NCI-H524 treated with DMSO at 0.1 percent for 48 hours (cell line): ENCODE data around the gene NARS2.
"Not testable (repeated sequence)": the region's sequence is repeated elsewhere in the genome, so short reads cannot be mapped to it uniquely, and the experiment has no call there.

Experiments used
- DNase-seq: peaks from one replicate; lab custom pipeline; 2025; lab: John Stamatoyannopoulos, UW

Gene NARS2

DNA sequence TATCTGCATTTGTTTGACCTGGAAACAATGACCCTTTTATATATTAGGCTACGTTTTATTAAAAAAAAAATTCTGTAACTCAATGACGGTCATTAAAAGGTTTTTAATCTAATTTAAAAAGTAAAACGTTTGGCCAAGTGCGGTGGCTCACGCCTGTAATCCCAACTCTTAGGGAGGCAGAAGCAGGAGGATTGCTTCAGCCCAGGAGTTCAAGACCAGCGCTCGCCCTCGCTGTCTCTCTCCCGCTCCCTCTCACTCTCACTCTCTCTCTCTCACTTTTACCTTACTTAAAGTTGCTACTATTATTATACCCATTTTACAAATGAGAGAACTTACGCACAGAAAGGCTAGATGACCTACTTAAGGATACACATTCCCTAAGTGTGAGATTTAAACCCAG is 814 bp upstream of the NARS2 start:
- DNase-seq = no peak

DNA sequence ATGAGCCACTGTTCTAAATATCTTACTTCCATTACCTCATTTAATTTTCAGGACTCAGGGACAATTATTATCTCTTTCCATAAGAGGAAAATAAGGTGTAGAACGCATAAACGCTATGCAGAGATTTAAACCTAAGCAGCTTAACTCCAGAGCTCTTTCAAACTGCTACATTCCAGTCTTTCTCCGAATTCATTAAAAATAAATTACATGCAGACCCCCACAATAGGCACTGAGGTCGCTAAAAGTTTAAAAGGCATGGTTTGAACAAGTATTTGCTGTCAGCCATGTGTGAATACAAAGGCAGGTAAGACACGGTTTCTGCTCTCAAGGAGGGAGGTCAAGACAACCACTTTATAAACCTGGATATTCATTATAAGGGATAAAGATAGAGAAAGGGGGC is 983 bp downstream of the NARS2 start:
- no peak for DNase-seq

- DNase-seq = no peak
These were observed 1.4 kb downstream of the NARS2 start for GRCh38 chr11:78573271-78573670.

DNA sequence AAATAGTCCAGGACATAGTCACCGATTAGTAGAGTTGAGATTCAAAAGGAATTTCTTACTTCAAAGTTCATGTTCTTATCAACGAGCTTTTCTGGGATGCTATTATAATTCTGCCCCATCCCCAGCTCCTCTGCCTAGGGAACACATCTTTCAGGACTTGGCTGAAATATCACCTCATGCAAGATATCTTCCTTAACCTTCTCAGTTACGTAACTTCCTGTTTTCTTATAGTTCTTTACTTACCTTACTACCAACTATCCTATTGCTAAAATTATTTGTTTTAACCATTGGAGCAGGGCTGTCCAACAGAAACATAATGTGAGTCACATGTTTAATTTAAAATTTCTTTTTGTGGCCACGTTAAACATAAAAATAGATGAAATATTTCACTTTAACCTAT is 2.3 kb downstream of the NARS2 start:
- DNase-seq = no peak

GRCh38 chr11:78570031-78570430 is 4.6 kb downstream of the NARS2 start:
- no peak for DNase-seq

- no peak for DNase-seq
These were observed 7.5 kb downstream of the NARS2 start for GRCh38 chr11:78567209-78567608.

- DNase-seq = no peak
These were observed 9.9 kb downstream of the NARS2 start for GRCh38 chr11:78564490-78565467.

DNA sequence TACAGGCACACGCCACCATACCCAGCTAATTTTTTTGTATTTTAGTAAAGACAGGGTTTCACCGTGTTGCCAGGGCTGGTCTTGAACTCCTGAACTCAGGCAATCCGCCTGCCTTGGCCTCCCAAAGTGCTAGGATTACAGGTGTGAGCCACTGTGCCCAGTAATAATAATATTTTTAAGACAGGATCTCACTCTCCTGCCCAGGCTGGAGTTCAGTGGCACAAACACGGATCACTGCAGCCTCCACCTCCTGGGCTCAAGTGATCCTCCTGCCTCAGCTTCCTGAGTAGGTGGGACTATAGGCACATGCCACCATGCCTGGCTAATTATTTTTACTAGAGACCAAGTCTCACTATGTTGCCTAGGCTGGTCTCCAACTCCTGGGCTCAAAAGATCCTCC is 10.6 kb downstream of the NARS2 start:
- DNase-seq = not testable (repeated sequence)

- DNase-seq = not testable (repeated sequence)
These were observed 11.6 kb downstream of the NARS2 start for GRCh38 chr11:78563090-78563489.

DNA sequence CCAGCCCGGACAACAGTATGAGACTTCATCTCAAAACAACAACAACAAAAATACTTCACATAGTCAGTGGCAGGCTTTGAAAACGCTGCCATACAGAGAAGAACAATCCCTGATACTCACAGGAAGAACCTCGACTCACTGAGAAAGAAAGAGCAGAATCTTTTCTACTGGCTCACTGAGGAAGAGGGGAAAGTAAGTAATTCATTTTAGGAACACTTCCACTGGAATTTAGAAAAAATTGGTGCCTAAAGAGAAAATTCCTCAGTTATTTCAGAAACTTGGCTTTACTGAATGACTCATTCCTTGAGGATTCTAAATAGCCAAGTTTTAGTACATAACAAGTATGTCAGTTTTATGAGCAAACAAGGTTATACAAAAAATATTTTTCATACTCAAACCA is 12.3 kb downstream of the NARS2 start:
- DNase-seq = no peak

DNA sequence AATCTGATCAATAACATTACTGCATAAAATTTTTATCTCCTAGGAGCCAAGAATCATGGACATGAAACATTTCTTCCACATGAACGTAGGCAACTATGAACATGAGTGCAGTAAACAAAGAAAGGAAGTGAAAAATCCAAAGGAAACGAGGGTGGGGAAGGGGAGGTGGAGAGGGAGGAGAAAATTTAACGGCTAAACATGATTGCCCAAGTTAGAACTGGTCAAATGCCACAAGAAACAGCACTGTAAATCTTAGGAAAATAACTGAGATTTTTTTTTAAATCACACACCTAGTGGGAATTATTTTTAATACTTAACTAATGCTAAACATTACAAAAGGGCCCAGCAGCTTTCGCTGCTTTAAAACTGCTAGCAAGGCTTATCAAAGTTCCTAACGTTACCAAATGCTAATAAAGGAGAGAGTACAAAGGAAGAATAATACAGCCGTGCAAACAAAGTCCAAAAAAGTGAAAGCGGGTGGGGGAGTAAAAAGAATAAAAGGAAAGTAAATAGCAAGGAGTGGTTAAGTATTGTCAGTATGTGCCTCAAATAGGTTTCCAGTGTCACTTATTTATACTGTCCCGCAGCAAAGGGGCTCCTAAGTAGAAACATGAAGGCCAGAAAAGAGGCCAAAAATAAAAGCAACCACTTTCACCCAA is 13.7 kb downstream of the NARS2 start:
- no peak for DNase-seq

- no peak for DNase-seq
These were observed 14.5 kb downstream of the NARS2 start for GRCh38 chr11:78560153-78560552.

DNA sequence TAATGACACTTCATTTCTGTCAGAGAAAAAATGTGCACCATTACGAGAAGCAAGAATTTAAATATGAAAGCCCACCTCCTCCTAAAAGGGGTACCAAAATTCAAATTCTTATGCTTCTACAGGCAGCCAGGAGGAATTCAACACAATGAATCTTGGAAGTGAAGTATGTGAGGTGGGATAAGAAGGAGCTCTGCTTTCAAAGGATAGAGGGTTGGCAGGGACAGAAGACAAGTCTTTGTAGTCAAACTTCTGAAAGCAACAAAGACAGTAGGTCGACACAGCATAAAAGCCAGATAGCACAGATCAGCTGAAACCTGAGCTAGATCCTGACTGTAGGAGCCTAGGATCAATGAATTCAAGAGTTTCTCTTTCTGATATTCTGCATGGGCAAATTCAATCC is 17.4 kb downstream of the NARS2 start:
- no peak for DNase-seq

DNA sequence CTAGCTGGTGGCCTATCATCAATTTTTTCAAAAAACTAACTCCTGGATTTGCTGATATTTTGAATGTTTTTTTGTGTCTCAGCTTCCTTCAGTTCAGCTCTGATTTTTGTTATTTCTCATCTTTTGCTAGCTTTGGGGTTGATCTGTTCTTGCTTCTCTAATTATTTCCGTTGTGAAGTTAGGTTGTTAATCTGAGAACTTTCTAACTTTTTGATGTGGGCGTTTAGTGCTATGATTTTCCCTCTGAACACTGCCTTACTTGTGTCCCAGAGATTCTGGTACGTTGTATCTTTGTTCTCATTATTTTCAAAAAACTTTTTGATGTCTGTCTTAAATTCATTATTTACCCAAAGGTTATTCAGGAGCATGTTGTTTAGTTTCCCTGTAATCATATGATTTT is 19.1 kb downstream of the NARS2 start:
- no peak for DNase-seq

DNA sequence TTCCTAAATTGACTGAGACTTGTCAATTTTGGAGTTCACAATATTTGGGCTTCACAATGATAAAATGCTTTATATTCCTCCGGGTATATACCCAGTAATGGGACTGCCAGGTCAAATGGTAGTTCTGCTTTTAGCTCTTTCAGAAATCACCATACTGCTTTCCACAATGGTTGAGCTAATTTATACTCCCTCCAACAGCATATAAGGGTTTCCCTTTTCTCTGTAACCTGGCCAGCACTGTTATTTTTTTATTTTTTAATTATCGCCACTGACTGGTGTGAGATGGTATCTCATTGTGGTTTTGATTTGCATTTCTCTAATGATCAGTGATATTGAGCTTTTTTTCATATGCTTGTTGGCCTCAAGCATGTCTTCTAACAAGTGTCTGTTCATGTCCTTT is 21.8 kb downstream of the NARS2 start:
- DNase-seq = no peak

DNA sequence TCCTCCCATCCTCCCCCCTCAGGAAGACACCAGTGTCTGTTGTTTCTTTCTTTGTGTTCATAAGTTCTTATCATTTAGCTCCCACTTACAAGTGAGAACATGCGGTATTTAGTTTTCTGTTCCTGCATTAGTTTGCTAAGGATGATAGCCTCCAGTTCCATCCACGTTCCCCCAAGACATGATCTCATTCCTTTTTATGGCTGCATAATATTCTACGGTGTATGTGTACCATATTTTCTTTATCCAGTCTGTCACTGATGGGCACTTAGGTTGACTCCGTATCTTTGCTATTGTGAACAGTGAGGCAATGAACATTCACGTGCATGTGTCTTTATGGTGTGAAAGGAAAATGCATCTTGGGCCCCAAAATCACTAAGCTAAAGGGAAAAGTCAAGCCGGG is 22.5 kb downstream of the NARS2 start:
- not testable (repeated sequence) for DNase-seq

GRCh38 chr11:78551066-78551465 is 23.6 kb downstream of the NARS2 start:
- DNase-seq = no peak

DNA sequence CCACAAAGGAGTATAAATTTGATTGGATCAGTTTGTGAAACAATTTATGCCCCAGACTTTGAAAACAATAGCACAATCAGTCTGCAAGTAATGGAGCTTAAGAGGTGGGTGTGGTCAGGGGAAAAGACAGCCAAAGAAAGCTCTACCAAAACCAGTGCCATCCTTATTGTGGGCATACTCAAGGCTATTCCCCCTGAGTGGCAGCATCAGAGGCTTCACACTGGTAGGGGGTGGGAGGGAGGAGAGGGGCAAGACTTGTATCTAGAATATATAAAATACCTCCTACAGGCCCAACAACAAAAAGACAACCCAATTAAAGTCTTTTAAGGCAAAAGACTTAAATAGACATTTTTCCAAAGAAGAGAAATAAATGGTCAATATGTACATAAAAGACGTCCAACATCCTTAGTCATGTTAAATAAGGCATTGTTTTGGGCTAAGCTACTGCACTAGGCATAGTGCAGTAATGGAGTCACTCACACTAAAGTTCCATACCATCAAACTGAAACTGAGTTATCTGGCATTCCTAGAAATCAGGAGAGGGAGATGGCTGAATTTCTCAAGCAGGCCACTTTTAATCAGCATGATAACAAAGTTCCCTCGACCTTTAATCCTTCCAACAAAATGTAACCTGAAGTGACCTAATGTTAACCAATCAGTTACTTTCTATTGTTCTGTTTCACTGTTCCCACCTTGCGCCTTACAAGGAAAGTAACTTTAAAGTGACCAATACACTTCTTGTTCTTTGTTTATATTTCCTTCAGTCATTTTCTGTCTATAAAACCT is 24.8 kb downstream of the NARS2 start:
- no peak for DNase-seq

GRCh38 chr11:78548911-78549590 is 25.6 kb downstream of the NARS2 start:
- DNase-seq = no peak

- no peak for DNase-seq
These were observed 26.5 kb downstream of the NARS2 start for GRCh38 chr11:78547931-78548705.

GRCh38 chr11:78542007-78542406 is 32.7 kb downstream of the NARS2 start:
- no peak for DNase-seq
